ENCODE results near the gene CEP85L. TPM values are rescaled to one million over a fixed set of nuclear protein-coding genes. Genes with fewer than 3 reads are reported as not detected.
A peak's percentile ranks its signal among the peaks of the same experiment; 100 is the strongest.

CEP85L gene
- total RNA-seq, 1 donor: 16.4 TPM

DNA sequence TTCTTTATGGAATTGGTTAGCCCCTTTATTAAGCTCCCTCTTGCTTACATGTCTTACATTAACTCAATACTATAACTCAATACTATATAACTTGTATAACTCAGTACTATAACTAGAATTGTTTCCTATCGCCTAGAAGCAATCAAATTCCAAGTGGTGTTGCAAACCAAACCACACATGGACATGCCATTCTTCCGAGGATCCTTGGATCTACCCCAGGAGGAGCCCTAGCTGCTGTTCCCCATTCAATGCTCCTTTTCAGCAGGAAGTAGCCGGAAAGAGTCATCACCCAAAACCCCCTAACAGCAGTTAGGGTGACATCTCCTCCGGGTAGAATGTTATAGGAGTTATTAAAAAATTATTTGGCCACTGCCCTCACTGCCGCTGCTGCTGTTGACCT lies 62.8 kb downstream of the CEP85L start:
- TF ChIP-seq, protein P1, sequence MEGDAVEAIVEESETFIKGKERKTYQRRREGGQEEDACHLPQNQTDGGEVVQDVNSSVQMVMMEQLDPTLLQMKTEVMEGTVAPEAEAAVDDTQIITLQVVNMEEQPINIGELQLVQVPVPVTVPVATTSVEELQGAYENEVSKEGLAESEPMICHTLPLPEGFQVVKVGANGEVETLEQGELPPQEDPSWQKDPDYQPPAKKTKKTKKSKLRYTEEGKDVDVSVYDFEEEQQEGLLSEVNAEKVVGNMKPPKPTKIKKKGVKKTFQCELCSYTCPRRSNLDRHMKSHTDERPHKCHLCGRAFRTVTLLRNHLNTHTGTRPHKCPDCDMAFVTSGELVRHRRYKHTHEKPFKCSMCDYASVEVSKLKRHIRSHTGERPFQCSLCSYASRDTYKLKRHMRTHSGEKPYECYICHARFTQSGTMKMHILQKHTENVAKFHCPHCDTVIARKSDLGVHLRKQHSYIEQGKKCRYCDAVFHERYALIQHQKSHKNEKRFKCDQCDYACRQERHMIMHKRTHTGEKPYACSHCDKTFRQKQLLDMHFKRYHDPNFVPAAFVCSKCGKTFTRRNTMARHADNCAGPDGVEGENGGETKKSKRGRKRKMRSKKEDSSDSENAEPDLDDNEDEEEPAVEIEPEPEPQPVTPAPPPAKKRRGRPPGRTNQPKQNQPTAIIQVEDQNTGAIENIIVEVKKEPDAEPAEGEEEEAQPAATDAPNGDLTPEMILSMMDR (IDR thresholded peaks at IDR 0.05; ENCODE audit: insufficient read depth, low read depth, low read length): no peak
- DNase-seq (ENCODE audit: low read depth): no peak

DNA sequence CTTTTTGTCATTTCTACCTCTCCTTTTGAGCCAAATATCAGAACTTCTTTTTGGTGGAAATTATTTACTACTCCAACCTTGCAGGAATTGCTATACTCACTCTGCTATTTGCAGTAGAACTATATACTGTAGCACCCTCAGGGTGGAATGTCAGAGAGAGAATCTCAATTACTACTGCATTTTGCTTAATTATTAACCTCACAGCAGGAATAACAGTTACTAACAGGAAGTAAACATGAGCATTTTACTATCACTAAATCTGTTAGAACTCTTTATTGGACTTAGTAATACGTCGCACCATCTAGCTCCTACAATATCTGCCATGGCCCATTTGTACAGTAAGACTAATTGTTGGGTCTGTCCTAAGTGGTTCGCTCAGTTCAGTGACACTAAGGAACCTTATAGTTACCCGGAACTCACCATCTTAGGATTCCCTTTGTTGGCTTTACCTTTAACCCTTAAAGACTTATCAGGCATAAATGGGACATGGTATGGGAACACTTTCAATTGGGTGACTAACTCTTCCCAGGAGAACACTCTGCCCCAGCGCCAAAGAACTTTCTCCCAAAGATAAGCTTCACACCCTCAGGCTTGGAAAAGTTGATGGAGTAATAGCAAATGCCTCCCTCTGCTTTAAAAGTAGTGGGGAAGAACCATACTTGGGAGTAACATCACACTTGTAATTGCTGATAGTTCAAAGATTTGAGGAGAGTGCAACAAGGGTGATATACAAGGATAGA lies 64.5 kb downstream of the CEP85L start:
- TF ChIP-seq, protein P1 (IDR thresholded peaks at IDR 0.05; ENCODE audit: insufficient read depth, low read depth, low read length): no peak
- H3K4me3 ChIP-seq (ENCODE audit: low read depth, low read length): no peak overlapping the region
- DNase-seq (ENCODE audit: low read depth): no peak

More for the DNA sequence above, 62.8 kb downstream of the CEP85L start:
- no peak overlapping the region for H3K4me3 ChIP-seq (ENCODE audit: low read depth, low read length)

DNA sequence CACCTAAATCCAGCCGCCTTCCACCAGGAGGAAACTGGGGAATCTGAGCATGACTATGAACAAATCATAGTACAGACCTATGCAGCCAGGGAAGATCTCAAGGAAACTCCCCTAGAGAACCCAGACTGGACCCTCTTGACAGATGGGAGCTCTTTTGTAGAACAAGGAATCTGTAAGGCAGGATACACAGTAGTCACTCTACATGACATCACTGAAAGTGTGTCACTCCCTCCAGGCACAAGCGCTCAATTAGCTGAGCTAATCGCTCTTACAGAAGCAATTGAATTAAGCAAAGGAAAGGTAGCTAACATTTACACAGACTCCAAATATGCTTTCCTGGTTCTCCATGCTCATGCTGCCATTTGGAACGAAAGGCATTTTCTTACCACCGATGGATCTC lies 66.5 kb downstream of the CEP85L start:
- H3K4me3 ChIP-seq (ENCODE audit: low read depth, low read length): no peak overlapping the region
- TF ChIP-seq, protein P1 (IDR thresholded peaks at IDR 0.05; ENCODE audit: insufficient read depth, low read depth, low read length): no peak
- DNase-seq (ENCODE audit: low read depth): no peak

DNA sequence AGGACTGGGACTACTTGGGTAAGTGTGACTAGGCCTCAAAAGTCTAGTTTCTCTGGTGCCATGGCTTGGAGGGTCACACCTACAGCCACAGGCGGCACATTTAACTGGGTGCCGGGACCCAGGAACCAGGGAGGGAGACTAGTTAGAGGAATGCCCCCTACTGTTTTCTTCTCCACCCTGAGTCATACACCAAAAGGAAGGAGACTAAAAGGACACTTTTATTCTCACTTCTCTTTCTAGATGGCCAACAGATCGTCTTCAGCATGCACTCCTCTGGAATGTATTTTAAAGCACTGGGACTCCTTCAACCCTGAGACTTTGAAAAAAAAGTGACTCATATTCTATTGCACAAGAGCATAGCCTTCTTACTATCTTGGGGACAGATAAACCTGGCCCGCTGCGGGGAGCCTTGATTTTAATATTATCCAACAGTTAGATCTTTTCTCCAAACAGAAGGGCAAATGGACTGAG lies 69.9 kb downstream of the CEP85L start:
- DNase-seq (ENCODE audit: low read depth): peak; percentile 86
- TF ChIP-seq, protein P1 (IDR thresholded peaks at IDR 0.05; ENCODE audit: insufficient read depth, low read depth, low read length): no peak
- H3K4me3 ChIP-seq (ENCODE audit: low read depth, low read length): no peak overlapping the region

DNA sequence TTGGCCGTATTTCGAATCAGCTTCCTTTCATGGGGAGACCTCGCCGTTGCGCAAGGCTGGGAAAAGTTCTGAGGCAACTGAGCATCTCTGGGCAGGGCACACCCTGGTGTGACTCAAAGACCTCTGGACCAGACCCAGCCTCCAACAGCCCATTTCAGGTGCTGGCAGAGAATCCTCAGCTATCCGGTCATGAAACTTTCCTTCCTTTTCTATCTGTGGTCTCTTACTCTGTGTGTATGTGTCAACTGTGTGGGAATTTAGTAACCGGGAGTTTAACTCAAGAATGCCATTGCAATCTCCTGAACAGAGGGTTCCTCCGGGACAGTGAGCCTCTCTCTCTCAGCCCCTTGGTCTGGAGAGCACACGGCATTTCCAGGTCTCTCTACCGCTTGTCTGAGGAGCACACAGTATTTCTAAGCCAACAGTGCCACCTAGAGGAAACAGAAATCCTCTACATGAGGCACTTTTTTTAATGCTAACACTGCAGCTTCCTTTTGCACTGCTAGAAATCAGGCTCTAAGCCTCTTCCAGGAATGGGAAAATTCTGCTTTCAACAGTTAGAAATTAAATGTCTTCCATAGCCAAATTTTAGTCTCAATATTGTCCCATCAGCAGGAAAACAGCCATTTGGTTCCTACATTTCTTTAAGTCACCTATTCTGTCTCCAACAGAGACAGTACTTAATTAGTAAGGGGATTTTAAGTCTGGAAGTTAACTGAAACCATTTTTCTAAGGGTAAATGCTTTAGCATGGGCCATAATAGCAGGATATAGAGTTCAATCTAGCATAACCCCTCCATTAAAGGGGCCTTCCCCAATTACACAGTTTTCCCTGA lies 70.6 kb downstream of the CEP85L start:
- DNase-seq (ENCODE audit: low read depth): peak; percentile 84
- H3K4me3 ChIP-seq (ENCODE audit: low read depth, low read length): no peak overlapping the region
- TF ChIP-seq, protein P1 (IDR thresholded peaks at IDR 0.05; ENCODE audit: insufficient read depth, low read depth, low read length): peak; percentile 82

DNA sequence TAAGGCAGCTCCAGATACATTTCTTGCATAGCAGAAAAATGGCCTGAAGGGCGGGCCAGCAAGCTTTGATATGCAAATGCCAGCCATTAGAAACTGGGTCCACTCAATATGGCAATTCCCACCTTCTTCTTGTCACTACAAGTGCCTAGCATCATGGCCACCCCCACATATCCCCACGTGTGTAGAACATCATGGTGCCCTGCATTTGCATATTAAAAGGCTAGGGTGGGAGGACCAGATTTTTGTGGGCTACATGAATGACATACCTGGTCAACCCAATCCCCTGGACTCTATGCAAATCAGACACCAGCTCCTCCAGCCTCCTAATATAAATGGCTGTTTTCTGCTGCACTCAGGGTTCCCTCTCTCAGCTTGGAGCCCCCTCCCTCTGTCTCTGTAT lies 71.6 kb downstream of the CEP85L start:
- TF ChIP-seq, protein P1 (IDR thresholded peaks at IDR 0.05; ENCODE audit: insufficient read depth, low read depth, low read length): no peak
- no peak overlapping the region for H3K4me3 ChIP-seq (ENCODE audit: low read depth, low read length)
- no peak for DNase-seq (ENCODE audit: low read depth)

Data from fibroblast of villous mesenchyme (primary cell).